ENCODE results near the gene LINC00305.
A peak's percentile ranks its signal among the peaks of the same experiment; 100 is the strongest.

LINC00305 gene

DNA sequence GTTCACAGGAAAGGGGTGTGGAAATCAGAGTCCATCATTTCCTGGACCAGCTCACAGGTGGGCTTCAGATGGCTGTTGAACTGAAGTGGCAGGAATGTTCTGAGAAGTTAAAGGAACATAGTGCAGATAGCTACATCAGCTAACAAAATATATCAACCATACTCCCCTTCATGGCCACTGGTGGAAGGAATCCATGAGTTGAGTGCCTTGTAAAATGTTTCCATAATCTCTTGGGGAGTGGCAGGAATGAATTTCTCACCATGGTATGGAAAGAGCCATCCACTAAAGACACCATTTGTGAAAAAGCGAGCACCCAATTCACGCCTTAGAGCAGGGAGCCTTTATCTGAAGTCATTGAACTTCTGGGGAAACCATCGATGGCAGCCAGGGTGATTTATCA is at the start of gene LINC00305:
Gene LINC00305, minus strand, starts transcription at position 101 of the 400 bp plus-strand sequence.
- no peak for DNase-seq

DNA sequence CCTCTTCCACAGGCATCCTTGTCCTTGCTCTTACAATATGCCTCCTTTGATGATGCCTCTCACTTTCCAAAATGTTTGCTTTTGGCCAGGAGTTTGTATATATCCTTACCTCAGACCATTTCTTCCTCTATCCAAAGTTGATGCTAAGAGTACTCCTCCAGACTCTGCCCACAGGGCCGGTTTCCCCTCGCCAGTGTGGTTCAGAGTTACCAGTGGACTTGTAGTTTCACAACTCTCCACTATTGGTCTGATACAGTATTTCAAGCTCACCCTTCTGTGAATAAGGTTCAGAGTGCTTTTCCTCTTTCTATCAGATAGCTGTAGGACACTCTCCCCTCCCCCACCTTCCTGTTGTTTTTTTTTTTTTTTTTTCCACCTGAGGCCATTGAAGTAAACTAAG is 42.2 kb upstream of the LINC00305 start:
- no peak for DNase-seq

DNA sequence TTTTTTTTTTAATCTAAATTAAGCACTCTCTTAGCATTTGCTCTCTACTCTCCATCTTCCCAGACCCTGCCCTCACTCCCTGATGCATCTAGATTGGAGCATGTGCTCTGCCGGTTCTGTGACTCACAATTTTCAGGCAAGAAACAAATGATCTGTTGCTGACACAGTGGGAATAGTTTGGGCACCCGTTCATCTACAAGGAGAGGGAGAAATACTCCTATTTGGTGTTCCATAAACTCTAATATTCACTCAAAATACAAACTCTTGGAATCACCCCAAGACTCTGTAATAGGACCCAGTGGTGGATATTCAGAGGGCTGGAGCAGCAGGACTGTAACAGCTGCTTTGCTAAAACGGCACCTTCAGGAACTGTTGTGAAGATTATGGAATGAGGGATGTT is 37.1 kb upstream of the LINC00305 start:
- no peak for DNase-seq

DNA sequence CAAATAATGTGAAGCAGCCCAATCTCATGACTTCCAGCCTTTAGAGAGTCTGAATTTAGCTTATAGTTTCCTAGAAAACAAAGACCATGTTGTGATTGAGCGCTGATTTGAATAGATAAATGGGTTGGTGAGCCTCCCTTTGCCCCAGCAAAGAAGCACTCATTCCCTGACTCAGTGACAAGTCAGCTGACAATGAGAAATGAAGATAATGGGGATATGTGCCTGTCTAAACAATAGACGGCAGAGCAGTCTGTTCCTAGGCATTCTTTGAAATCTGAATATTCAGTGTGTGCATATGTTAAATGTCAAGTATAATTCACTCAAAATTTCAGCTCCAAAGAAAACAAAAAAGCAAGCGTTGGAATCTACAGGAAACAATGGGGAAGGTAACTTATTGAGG is 34.8 kb upstream of the LINC00305 start:
- no peak for DNase-seq

DNA sequence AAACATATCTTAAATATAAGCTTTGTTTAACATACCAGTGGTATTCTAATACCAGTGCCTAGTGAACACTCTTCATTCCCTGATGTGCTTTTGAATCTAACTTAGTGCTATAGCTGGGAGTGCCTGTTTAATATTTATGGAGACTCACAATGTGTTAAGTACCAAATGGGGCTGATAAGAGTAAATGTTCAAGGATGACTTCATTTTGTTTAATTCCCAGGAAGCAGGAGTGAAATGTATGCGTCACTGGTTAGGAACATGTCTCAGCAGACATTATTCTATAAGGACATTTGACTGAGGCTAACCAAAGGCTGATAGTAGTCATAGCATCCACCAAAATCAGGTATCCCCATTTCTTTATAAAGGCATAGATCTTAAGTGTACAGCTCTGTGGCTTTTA is 31.7 kb upstream of the LINC00305 start:
- no peak for DNase-seq

DNA sequence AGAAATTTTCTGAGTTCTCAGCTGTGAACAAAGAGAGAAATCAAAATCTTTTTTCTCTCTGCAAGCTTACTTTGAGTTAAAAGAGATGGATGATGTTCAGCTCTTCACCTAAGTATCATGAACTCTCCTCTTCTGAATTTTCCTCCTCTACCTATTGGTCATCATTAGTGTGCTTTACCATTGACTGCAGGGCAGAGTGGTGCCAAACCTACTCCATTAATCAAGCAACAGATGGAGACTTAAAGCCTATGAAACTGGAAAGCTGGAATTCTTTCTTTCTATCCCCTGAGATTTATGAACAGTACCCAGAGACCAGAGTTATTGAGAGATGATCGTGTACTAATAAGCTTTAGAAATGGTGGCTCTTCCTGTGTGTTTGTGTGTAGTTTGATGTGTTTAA is 31.3 kb upstream of the LINC00305 start:
- DNase-seq = no peak

DNA sequence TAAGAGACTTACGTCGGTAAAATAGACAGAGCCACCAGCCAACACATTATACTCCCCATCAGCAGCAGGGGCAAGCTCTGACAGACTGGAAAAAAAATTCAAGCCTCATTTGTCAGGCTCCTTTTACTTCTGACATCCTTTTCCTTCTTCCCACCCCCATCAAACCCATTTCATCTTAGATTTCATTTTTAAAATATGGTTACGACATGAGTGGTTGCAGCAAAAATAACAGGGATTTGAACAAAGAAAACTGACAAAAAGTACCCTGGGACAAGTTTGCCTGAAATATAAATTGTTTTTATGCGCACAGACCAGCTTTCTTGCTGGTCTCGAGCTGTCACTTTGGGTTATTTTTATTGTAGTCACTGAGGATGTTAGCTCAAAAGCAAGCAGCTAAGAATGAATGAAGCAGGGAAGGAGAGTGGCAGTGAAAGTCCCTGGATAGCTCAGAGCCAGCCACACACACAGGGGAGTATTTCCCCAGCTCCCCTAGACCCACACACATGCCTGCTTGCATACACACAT is 30.7 kb upstream of the LINC00305 start:
- no peak for DNase-seq

DNA sequence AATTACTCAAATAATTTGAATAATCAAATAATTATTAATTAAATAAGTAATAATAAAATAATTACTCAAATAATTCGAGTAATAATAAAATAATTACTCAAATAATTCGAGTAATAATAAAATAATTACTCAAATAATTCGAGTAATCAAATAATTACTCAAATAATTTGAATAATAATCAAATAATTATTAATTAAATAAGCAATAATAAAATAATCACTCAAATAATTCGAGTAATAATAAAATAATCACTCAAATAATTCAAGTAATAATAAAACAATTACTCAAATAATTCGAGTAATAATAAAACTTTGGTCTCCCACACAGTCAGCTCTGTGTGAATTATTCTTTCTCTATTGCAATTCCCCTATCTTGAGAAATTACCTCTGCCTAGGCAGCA is 30.0 kb upstream of the LINC00305 start:
- DNase-seq = no peak

DNA sequence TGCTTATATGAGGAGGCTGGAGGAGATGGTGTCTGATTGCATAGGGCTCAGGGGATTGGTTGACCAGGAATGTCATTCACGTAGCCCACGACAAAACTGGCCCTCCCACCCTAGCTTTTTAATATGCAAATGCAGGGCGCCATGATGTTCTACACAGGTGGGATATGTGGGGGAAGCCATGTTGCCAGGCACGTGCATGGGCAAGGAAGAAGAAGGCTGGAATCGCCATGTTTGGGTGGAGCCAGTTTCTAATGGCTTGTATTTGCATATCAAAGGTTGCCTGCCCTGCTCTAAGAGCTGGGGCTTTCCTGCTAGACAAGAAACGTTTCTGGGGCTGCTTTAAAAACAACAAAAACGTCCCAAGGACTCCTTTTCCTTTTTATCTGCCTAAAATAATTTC is 26.5 kb upstream of the LINC00305 start:
- DNase-seq = no peak

DNA sequence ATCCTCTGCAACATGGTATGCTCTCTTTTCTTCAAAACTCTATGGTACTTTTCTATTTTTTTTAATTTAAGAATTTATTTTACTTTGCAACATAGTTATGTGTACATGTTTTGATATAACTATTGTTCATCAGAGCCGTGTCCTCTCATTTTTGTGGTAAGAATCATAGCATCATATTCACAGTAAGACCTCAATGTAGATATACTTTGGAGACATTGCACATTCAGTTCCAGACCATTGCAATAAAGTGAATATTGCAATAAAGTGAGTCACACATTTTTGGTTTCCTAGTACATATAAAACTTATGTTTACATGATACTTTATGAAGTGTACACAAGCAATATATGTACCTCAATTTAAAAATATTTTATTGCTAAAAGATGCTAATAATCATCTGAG is 22.7 kb upstream of the LINC00305 start:
- no peak for DNase-seq

DNA sequence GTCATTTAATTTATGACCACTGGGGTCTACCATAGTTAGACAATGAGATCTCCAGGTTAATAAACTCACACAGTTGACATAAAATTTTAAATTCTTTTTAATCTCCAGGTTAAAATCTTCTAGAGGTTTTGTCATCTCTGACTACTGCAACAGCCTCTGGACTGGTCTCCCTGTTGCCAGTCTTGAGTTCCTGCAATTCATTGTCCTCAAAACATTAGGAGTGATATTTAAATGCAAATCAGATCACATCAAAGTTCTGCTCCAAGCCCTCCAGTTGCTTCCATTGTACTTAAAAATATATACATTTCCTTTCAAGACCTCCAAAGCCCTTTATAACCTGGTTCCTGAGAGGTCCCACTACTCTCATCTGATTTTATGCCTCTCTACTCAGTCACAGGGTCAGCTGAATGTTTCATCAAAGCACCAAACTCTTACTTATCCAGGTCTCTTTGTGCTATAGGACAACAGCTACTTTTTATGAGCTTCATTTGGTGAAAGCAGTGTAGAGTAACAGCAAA is 18.6 kb upstream of the LINC00305 start:
- no peak for DNase-seq

DNA sequence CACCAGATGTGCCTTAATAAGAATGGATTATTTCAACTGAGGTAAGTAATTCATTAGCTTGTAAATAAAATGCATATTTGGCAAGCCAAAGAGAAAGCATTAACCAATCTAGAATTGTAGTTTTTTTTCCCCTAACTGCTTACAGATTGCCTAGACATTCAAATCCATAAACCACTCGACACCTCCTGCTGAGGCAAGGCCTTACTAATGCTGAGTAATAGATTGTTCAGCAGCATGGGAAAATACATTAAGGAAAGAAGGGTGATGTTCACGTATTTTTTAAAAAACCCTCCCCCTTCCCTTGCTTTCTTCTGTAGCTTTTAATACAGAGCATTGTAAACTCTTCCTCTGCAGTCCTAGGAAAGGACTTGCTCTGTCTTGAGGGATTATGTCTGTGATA is 17.0 kb upstream of the LINC00305 start:
- DNase-seq = peak; percentile 8

DNA sequence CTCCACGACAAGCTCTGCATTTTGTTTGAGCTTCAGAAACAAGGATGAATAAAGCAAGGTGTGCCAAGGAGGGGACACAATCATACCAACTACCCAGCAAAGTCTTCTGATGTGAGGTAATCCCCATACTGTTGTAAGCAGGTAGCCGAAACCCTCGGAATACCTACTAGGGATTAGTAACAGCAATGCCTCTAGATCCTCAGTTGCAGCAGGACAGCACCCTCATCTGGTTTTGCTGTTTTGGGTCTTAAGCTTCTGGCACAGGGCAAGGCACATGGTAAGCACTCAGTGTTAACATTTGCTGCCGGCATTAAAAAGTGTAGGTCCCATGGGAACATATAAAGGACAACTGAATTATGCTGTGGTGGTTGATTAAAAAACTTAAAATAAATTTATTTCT is 16.0 kb upstream of the LINC00305 start:
- no peak for DNase-seq

DNA sequence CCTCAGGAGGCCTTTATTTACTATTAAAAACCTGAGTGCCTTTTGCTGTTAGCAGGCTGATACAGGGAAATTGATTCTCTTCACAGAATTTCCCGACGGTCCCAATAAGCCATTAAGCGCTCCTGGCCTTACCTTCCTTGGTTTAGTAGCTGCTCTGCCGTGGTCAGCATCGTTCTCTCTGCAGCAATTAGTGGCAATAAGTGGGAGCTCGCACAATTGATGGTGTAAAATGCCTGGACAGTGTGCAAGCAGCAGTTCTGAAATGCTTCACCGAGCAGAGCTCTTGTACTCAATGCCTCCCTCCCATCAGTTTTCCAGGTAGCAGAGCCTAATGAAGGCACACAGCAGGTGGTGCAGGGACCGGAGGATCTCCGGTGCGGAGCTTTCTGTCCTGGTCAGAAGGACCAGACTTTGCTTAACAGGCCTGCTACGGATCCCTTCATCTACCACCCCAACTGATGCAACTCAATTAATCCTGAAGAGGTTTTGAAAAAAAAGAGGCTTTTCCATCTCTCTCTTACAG is 1.1 kb upstream of the LINC00305 start:
- peak; percentile 2 for DNase-seq

DNA sequence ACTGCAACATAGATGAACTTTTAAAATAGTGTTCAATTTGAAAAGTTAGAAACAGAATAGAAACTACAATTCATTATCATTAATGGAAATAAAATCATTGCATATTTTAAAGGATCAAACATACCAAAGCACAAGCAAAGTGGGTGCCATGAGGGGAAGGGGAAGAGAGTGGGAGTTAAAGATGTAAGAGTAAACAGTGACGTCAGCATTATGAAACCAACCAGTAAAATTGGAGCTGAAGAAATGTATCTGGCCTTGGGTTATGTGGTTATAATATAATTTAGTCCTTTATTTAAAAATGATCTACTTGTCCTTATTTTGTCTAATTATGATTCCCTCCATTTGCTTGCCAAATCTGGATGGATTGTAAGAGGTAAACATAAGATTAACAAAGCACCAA is 6.0 kb downstream of the LINC00305 start:
- no peak for DNase-seq

DNA sequence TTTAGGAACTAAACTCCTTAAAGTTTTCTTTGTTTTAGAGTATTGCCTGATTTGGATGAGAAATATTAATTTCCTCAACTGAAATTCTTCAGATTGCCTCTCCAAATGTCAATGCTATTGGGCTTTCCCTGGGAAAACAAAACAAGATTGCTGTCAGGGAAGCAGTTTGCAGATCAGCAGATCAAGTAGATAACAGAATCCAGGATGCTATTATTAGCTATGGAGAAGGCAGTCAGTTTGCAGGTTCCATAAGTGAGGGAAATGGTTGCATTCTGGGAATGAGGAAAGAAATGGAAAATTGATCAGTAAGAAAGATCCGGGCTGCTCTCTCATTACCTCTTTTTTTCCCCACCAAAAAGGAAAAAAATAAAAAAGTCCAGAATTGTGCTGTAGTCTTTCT is 11.0 kb downstream of the LINC00305 start:
- no peak for DNase-seq

DNA sequence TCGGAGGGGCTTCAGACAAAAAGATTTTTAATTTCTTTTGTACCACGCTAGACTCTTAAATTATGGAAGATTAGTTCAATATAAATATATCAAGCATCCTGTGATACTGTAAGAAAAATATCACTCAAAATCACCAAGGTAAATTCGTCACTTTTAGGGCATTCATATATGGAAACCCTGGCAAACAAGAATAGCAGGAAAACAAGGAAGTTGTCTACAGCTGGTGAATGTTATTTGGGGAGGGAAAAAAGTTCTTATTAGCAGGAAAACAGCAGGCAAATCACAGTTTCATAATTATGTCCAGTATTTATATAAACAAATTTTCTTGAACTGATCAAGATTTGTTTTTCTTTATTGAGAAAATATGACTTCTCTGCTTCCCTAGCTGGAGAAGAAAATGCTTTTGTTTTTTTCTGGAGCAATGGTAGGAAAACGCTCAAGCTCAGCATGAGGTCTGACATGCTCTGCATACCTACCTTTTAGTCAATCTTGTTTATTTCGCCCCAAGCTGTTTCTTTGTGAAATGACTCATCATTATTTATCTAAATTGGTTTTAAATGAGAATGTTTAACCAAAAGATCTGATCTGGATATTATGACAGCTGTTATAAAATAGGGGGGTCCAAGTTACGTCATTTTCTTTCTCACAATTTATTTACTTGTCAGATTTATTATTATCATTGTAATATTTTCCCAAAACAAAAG is 14.7 kb downstream of the LINC00305 start:
- DNase-seq = no peak

DNA sequence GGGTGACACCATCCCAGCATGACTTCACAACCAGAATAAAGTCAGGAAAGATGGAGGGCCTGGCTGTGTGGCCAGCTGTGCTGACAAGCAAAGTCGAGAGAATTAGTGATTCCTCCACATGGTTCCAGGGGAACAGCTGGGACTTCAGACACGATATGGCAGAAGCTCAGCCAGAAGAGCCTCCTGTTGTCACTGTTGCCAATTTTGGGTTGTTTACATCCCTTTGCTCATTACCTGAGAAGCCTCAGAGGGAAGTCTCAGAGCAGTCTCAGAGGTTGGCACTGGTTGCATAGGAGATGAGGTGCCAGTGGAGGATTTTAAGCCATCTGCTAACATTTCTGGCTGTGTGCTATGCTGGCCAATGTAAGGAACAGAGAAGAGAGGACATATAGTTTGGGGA is 16.0 kb downstream of the LINC00305 start:
- DNase-seq = no peak

DNA sequence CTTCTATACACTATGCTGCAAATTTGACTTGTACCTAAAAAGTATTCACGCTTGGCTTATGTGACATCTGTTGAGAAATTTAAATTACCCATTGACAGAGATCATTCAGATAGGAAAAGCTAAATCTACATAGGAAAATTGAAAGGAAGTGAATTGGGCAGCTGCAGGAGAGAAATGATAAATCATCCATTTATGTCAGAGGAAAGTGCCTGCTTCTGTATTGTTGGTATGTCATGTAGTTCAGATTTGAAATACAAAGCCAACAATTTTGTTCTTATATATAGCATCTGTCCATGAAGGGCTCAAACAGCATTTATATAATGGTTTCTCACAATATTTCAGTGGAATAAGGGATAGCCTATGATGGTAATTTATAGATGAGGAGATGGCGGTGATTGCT is 17.6 kb downstream of the LINC00305 start:
- DNase-seq = peak; percentile 2

DNA sequence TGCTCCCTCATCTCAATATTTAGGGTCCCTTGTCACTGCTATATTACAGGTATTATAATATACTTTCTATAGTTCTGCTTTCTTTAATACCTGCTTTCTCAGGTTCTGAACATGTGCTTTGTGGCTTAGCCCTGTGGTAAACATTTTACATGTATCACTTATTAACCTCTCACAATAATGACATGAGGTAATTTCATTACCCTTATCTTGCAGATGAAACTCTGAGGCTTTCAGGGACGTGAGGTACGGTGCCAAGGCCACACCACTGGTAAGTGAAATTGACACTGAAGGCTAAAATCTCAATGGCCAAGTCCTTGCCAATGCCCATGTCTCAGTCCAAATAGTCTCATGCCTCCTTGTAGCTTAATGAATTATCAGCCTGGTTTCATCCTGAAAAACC is 21.7 kb downstream of the LINC00305 start:
- DNase-seq = no peak

DNA sequence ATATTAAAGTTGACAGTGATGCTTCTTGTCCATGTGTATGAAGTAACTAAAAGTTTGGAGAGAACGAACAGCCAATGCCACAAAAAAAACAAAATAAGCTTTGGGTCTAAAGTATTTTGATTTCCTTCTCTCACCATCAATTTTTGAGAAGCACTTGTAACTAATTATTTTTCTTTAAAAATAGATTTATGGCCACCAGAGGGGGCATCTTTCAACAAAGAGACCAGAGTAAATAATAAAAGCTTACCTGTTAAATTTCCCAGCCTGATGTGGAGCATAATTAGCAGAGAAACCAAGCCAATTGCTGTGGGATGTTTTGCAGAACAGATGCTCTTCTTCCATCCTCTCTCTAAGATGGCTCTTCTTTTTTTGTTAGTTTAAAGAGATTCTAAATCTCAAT is 29.0 kb downstream of the LINC00305 start:
- no peak for DNase-seq

DNA sequence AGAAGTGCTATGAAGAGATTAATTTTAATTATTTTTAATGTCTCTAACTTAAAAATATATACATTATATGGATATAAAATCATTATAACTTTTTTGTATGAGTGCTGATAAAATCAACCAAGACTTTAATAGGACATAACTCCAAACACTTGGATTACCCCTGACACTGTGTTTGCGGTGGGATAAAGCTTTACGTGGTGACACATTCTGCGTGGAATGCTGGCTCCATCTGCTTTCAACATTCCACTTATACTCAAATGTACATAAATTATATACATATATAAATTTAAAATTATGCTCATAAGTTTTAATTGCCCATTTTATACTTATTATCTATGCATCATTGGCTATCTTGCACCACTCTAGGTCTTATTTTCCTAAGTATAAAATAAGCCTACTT is 30.5 kb downstream of the LINC00305 start:
- no peak for DNase-seq

DNA sequence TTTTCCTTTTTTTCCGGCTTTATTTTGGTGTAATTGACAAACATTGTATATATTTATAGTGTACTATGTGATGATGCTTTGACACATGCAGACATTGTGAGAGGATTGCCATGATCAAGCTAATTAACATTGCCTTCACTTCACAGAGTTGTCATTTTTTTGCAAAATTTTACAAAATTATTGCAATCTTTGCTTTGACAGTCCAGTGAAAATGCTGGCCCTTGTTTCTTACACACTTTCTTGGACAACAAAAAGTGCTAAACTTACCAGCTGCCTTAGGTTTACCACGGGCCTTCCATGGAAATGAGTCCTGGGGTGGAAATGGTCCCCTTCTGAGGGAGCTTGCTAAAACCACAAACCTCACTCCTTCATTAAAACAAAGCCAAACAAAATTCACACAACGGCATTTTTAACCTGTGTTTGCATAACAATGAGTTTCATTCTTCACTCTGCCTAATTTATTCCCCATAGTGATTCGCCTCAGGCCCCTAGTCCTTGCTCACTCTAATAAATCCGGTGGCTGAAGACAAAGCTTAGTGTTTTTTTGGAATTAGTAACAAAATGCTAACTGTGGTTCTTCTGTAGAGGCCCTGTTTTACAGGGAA is 32.2 kb downstream of the LINC00305 start:
- no peak for DNase-seq

DNA sequence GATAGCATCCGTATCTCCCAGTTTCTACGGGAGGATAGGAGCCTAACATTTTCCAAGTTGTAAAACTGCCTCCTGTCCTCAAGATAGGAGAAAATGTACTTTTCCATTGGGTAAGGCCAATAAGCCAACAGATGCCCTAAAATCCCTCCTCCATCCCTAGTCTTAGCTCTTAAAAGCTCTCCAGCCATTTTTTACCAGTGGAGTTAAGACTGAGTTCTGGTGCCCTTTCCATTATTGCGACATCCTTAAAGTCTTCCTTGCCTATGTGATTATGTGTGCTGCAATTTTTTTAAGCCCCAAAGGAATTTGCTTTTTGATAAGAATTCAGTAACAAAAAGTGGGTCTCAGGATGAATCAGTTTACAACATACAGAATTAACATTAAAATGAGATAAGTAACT is 33.0 kb downstream of the LINC00305 start:
- no peak for DNase-seq
